ENCODE data around the gene SLC25A24.
"Not testable (repeated sequence)": the region's sequence is repeated elsewhere in the genome, so short reads cannot be mapped to it uniquely, and the experiment has no call there.

The SLC25A24 gene

GRCh38 chr1:108194051-108194450 lies 6.1 kb downstream of the SLC25A24 start:
- DNase-seq (ENCODE audit: low spot score): no peak

- DNase-seq (ENCODE audit: low spot score): no peak
Measured at GRCh38 chr1:108193333-108193732, 6.8 kb downstream of the SLC25A24 start.

- no peak for DNase-seq (ENCODE audit: low spot score)
Measured at GRCh38 chr1:108192581-108192980, 7.6 kb downstream of the SLC25A24 start.

GRCh38 chr1:108190686-108191416 lies 9.3 kb downstream of the SLC25A24 start:
- DNase-seq (ENCODE audit: low spot score): peak; percentile 14

- no peak for DNase-seq (ENCODE audit: low spot score)
Measured at GRCh38 chr1:108190001-108190634, 10.0 kb downstream of the SLC25A24 start.

- DNase-seq (ENCODE audit: low spot score): no peak
Measured at GRCh38 chr1:108188801-108189200, 11.3 kb downstream of the SLC25A24 start.

GRCh38 chr1:108182959-108183700 lies 17.0 kb downstream of the SLC25A24 start:
- DNase-seq (ENCODE audit: low spot score): no peak

GRCh38 chr1:108179018-108179417 lies 21.1 kb downstream of the SLC25A24 start:
- DNase-seq (ENCODE audit: low spot score): no peak

GRCh38 chr1:108162409-108162808 lies 37.7 kb downstream of the SLC25A24 start:
- DNase-seq (ENCODE audit: low spot score): not testable (repeated sequence)

GRCh38 chr1:108159951-108160350 lies 40.2 kb downstream of the SLC25A24 start:
- not testable (repeated sequence) for DNase-seq (ENCODE audit: low spot score)

- no peak for DNase-seq (ENCODE audit: low spot score)
Measured at GRCh38 chr1:108158893-108159453, 41.2 kb downstream of the SLC25A24 start.

GRCh38 chr1:108154314-108154713 lies 45.8 kb downstream of the SLC25A24 start:
- no peak for DNase-seq (ENCODE audit: low spot score)

GRCh38 chr1:108152782-108153222 lies 47.3 kb downstream of the SLC25A24 start:
- DNase-seq (ENCODE audit: low spot score): no peak

GRCh38 chr1:108151548-108151947 lies 48.6 kb downstream of the SLC25A24 start:
- no peak for DNase-seq (ENCODE audit: low spot score)

- no peak for DNase-seq (ENCODE audit: low spot score)
Measured at GRCh38 chr1:108149796-108150467, 50.2 kb downstream of the SLC25A24 start.

GRCh38 chr1:108144569-108144968 lies 55.6 kb downstream of the SLC25A24 start:
- DNase-seq (ENCODE audit: low spot score): not testable (repeated sequence)

- DNase-seq (ENCODE audit: low spot score): no peak
Measured at GRCh38 chr1:108142773-108143394, 57.3 kb downstream of the SLC25A24 start.

- no peak for DNase-seq (ENCODE audit: low spot score)
Measured at GRCh38 chr1:108142258-108142657, 57.9 kb downstream of the SLC25A24 start.

GRCh38 chr1:108141621-108142020 lies 58.5 kb downstream of the SLC25A24 start:
- DNase-seq (ENCODE audit: low spot score): no peak

- no peak for DNase-seq (ENCODE audit: low spot score)
Measured at GRCh38 chr1:108140936-108141335, 59.2 kb downstream of the SLC25A24 start.

- DNase-seq (ENCODE audit: low spot score): no peak
Measured at GRCh38 chr1:108140177-108140576, 60.0 kb downstream of the SLC25A24 start.

All from NAMALWA (cell line).